ENCODE data around the gene FAM131C. TPM values are rescaled to one million over a fixed set of nuclear protein-coding genes. Genes with fewer than 3 reads are reported as not detected.
"Not testable (repeated sequence)": the region's sequence is repeated elsewhere in the genome, so short reads cannot be mapped to it uniquely, and the experiment has no call there.

FAM131C gene
- total RNA-seq, 1 donor = 0.36 TPM

DNA sequence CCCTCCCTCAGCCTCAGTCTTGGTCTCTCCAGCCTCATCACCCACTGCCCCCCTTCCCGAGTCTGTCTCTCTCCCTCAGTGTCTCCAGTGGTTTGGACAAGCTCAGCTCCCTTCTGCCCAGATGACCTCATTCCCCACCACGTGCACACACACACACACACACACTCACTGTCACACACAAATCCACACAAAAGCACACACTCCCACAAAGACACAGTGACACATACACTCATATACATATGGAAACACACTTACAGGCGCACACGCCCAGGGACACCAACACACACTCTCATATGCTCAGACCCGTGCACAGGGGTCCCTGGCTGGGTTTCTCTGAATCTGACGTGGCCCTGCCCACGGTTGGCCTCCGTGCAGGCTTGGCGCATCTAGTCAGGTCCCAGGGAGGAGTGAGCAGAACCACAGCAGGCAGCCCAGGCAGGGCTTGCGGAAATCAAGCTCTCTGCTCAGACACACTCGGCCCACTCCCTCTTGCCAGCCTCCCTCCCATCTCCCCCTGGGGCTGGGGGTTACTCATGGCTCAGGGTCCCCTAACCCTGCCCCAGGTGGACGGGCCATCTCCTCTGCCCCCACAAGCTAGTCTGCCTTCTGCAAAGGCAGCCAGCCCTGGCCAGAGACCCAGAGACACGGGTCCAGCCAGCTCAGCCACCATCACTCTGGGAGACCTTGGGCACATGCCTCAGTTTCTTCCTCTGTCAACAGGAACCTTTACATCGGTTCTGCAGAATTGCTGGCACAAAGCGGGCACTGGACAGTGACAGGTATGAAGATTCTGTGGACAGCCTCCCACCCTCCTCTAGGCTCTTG is 38.5 kb upstream of the FAM131C start:
- Histone ChIP-seq H2AFZ (ENCODE audit: low read length) (peak overlapping the region; percentile 16), H3K27ac (ENCODE audit: low read depth, low read length) (peak overlapping the region; percentile 57), H4K20me1 (ENCODE audit: insufficient read depth, low read length) (no peaks in the 10 kb centered on the region), H3K4me2 (ENCODE audit: insufficient read depth, low read length) (peak overlapping the region; percentile 37), H3K79me2 (ENCODE audit: insufficient read depth, low read length) (no peaks in the 10 kb centered on the region), H3K9me3 (ENCODE audit: low read depth, low read length) (no peaks in the 10 kb centered on the region), H3K36me3 (ENCODE audit: insufficient read depth, low read length) (no peaks in the 10 kb centered on the region), H3K27me3 (ENCODE audit: insufficient read depth, low read length) (no peaks in the 10 kb centered on the region), H3K4me1 (ENCODE audit: insufficient read depth, low read length) (peaks cover 30% of the 10 kb centered on the region), H3K4me3 (ENCODE audit: insufficient read depth, low read length) (no peak overlapping the region)
- peak; percentile 95 for DNase-seq (ENCODE audit: insufficient read length, low spot score, missing footprints)
- TF ChIP-seq, protein P1, sequence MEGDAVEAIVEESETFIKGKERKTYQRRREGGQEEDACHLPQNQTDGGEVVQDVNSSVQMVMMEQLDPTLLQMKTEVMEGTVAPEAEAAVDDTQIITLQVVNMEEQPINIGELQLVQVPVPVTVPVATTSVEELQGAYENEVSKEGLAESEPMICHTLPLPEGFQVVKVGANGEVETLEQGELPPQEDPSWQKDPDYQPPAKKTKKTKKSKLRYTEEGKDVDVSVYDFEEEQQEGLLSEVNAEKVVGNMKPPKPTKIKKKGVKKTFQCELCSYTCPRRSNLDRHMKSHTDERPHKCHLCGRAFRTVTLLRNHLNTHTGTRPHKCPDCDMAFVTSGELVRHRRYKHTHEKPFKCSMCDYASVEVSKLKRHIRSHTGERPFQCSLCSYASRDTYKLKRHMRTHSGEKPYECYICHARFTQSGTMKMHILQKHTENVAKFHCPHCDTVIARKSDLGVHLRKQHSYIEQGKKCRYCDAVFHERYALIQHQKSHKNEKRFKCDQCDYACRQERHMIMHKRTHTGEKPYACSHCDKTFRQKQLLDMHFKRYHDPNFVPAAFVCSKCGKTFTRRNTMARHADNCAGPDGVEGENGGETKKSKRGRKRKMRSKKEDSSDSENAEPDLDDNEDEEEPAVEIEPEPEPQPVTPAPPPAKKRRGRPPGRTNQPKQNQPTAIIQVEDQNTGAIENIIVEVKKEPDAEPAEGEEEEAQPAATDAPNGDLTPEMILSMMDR (IDR thresholded peaks at IDR 0.05; ENCODE audit: extremely low read depth, low read depth, low read length) = no peak

DNA sequence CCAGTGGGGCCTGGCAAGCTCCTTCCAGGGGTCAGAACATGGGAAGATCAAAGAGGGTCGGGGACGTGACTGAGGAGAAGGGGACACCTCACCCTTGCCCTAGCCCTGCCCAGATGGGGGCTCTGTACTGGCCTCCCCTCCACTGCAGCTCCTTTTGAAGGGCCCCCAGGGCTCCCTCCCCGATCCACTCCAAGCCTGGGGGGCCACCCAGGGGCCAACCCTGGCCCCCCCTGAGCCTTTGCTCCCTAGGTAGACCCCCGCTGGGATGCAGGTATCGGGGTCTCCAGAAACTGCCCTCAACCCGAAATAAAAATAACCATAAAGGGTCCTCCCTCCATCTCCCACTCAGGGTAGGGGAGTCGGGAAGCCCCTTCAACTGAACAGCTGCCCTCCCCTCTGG is 37.4 kb upstream of the FAM131C start:
- Histone ChIP-seq H3K4me2 (ENCODE audit: insufficient read depth, low read length) (no peak overlapping the region), H3K27ac (ENCODE audit: low read depth, low read length) (peak overlapping the region; percentile 57), H3K79me2 (ENCODE audit: insufficient read depth, low read length) (no peaks in the 10 kb centered on the region), H3K4me1 (ENCODE audit: insufficient read depth, low read length) (peaks cover 25% of the 10 kb centered on the region), H2AFZ (ENCODE audit: low read length) (no peak overlapping the region), H4K20me1 (ENCODE audit: insufficient read depth, low read length) (no peaks in the 10 kb centered on the region), H3K9me3 (ENCODE audit: low read depth, low read length) (no peaks in the 10 kb centered on the region), H3K4me3 (ENCODE audit: insufficient read depth, low read length) (no peak overlapping the region), H3K36me3 (ENCODE audit: insufficient read depth, low read length) (no peaks in the 10 kb centered on the region), H3K27me3 (ENCODE audit: insufficient read depth, low read length) (no peaks in the 10 kb centered on the region)
- peak; percentile 11 for DNase-seq (ENCODE audit: insufficient read length, low spot score, missing footprints)
- TF ChIP-seq, protein P1 (IDR thresholded peaks at IDR 0.05; ENCODE audit: extremely low read depth, low read depth, low read length) = no peak

DNA sequence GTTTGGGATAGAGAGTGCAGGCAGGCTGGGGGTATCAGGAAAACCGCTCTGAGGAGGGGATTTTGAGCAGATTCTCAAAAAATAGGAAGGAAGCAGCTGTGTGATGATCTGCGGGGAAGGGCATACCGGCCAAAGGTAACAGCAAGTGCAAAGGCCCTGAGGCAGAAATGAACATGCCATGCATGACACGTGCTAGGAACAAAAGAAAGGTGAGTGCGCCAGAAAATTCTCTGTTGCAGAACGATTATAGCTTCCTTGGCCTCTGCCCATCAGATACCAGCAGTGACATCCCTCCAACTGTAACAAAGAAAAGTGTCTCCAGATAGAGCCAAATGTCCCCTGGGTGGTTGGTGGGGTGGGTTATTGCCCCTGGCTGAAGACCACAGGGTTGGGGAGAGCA is 37.0 kb upstream of the FAM131C start:
- Histone ChIP-seq H3K4me1 (ENCODE audit: insufficient read depth, low read length) (peaks cover 25% of the 10 kb centered on the region), H3K27ac (ENCODE audit: low read depth, low read length) (no peak overlapping the region), H3K79me2 (ENCODE audit: insufficient read depth, low read length) (no peaks in the 10 kb centered on the region), H3K27me3 (ENCODE audit: insufficient read depth, low read length) (no peaks in the 10 kb centered on the region), H4K20me1 (ENCODE audit: insufficient read depth, low read length) (no peaks in the 10 kb centered on the region), H3K4me2 (ENCODE audit: insufficient read depth, low read length) (no peak overlapping the region), H3K9me3 (ENCODE audit: low read depth, low read length) (no peaks in the 10 kb centered on the region), H3K4me3 (ENCODE audit: insufficient read depth, low read length) (no peak overlapping the region), H3K36me3 (ENCODE audit: insufficient read depth, low read length) (no peaks in the 10 kb centered on the region), H2AFZ (ENCODE audit: low read length) (no peak overlapping the region)
- TF ChIP-seq, protein P1 (IDR thresholded peaks at IDR 0.05; ENCODE audit: extremely low read depth, low read depth, low read length) = no peak
- no peak for DNase-seq (ENCODE audit: insufficient read length, low spot score, missing footprints)

DNA sequence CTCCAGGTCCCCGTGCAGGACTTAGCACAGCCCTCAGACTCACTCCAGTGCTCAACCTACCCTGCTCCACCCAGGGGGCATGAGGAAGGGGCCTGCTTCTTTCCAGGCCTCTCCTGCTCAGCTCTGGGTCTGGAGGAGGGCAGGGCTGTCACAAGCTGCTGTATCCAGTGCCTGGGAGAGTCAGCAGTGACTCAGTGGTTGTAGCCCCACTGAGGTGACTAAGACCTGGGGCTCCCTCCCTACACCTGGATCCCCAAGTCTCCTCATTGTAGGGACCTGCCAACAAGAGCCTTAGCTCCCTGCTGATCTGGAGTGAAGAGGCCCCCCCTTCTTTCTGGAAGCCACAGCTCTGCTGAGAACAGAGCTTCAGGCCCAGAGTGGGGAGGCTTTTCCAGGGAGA is 36.1 kb upstream of the FAM131C start:
- TF ChIP-seq, protein P1 (IDR thresholded peaks at IDR 0.05; ENCODE audit: extremely low read depth, low read depth, low read length) = no peak
- peaks cover 25% of the 10 kb centered on the region for H3K4me1 ChIP-seq (ENCODE audit: insufficient read depth, low read length)
- H2AFZ ChIP-seq (ENCODE audit: low read length) = no peak overlapping the region
- H3K4me2 ChIP-seq (ENCODE audit: insufficient read depth, low read length) = no peak overlapping the region
- H3K36me3 ChIP-seq (ENCODE audit: insufficient read depth, low read length) = no peaks in the 10 kb centered on the region
- H3K4me3 ChIP-seq (ENCODE audit: insufficient read depth, low read length) = no peak overlapping the region
- no peak overlapping the region for H3K27ac ChIP-seq (ENCODE audit: low read depth, low read length)
- no peaks in the 10 kb centered on the region for H3K79me2 ChIP-seq (ENCODE audit: insufficient read depth, low read length)
- H3K9me3 ChIP-seq (ENCODE audit: low read depth, low read length) = no peaks in the 10 kb centered on the region
- peak; percentile 44 for DNase-seq (ENCODE audit: insufficient read length, low spot score, missing footprints)
- H4K20me1 ChIP-seq (ENCODE audit: insufficient read depth, low read length) = no peaks in the 10 kb centered on the region
- no peaks in the 10 kb centered on the region for H3K27me3 ChIP-seq (ENCODE audit: insufficient read depth, low read length)

DNA sequence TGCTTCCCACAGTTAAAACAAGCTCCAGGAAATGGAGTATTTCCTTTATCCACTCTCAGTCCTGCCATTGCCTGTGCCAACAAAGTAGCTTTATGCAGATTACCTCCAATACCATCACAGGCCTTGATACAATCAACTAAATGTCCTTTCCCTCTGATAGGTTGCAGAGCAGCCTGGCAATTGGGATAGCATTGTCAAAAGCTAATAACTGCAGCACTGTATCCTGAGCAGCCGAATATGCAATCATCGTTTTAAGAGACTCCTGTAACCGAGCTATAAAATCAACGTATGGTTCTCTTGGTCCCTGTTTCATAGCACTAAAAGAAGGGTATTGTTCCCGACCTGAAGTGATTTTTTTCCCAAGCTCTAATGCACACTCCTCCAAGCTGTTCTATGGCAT is 33.6 kb upstream of the FAM131C start:
- not testable (repeated sequence) for H3K27ac ChIP-seq (ENCODE audit: low read depth, low read length); H2AFZ ChIP-seq (ENCODE audit: low read length); H4K20me1 ChIP-seq (ENCODE audit: insufficient read depth, low read length); H3K4me3 ChIP-seq (ENCODE audit: insufficient read depth, low read length); DNase-seq (ENCODE audit: insufficient read length, low spot score, missing footprints); H3K4me2 ChIP-seq (ENCODE audit: insufficient read depth, low read length); H3K36me3 ChIP-seq (ENCODE audit: insufficient read depth, low read length); H3K9me3 ChIP-seq (ENCODE audit: low read depth, low read length); H3K27me3 ChIP-seq (ENCODE audit: insufficient read depth, low read length); H3K79me2 ChIP-seq (ENCODE audit: insufficient read depth, low read length)
- H3K4me1 ChIP-seq (ENCODE audit: insufficient read depth, low read length) = peaks cover 11% of the 10 kb centered on the region

Data from osteoblast (primary cell).